H9 (cell line): Measurements from ENCODE around the gene NGRN. TPM values are rescaled to one million over a fixed set of nuclear protein-coding genes. Genes with fewer than 3 reads are reported as not detected.

Experiments
- DNase-seq: peaks from one replicate; pipeline ENCODE4 v3.0.0-alpha.2; 2017
- H2AFZ ChIP-seq: one replicate; pipeline ENCODE4 v1.6.1; 2013; ENCODE audit warnings: mild to moderate bottlenecking, low read length, control low read depth, moderate library complexity
- H2AK5ac ChIP-seq: 2 replicates; pipeline ENCODE4 v1.6.1; 2013; ENCODE audit warnings: low read length, control low read depth, mixed read lengths; ENCODE audit not compliant: insufficient read length
- H2BK120ac ChIP-seq: one replicate; pipeline ENCODE4 v1.6.1; 2013; ENCODE audit warnings: low read depth, mild to moderate bottlenecking, low read length, control low read depth, inconsistent platforms; ENCODE audit not compliant: poor library complexity, severe bottlenecking
- H2BK12ac ChIP-seq: 2 replicates; pipeline ENCODE4 v1.6.1; 2013; ENCODE audit warnings: low read length, control low read depth, mixed read lengths, low read depth; ENCODE audit not compliant: insufficient read length
- H2BK15ac ChIP-seq: 2 replicates; pipeline ENCODE4 v1.6.1; 2013; ENCODE audit warnings: low read depth, low read length, control low read depth
- H2BK20ac ChIP-seq: one replicate; pipeline ENCODE4 v1.6.1; 2013; ENCODE audit warnings: low read depth, mild to moderate bottlenecking, low read length, control low read depth, inconsistent platforms; ENCODE audit not compliant: poor library complexity, severe bottlenecking
- H2BK5ac ChIP-seq: 2 replicates; pipeline ENCODE4 v1.6.1; 2013; ENCODE audit warnings: low read length, control low read depth, mixed read lengths; ENCODE audit not compliant: insufficient read length
- H3K14ac ChIP-seq: 2 replicates; pipeline ENCODE4 v1.6.1; 2013; ENCODE audit warnings: low read length, control low read depth; ENCODE audit not compliant: insufficient read depth
- H3K18ac ChIP-seq: 2 replicates; pipeline ENCODE4 v1.6.1; 2013; ENCODE audit warnings: low read depth, mild to moderate bottlenecking, mixed read lengths, low read length, control low read depth; ENCODE audit not compliant: insufficient read length
- H3K23ac ChIP-seq: 2 replicates; pipeline ENCODE4 v1.6.1; 2013; ENCODE audit warnings: low read length, control low read depth, mixed read lengths, low read depth; ENCODE audit not compliant: insufficient read length
- H3K23me2 ChIP-seq: 2 replicates; pipeline ENCODE4 v1.6.1; 2013; ENCODE audit warnings: low read depth, mild to moderate bottlenecking, mixed read lengths, low read length, control low read depth; ENCODE audit not compliant: insufficient read length, poor library complexity, severe bottlenecking
- H3K27ac ChIP-seq: 2 replicates; pipeline ENCODE4 v1.5.1; 2013; ENCODE audit warnings: low read length, control low read depth, mixed read lengths, low read depth; ENCODE audit not compliant: insufficient read length
- H3K27me3 ChIP-seq: 2 replicates; pipeline ENCODE4 v1.6.1; 2013; ENCODE audit warnings: low read length, control low read depth, inconsistent platforms; ENCODE audit not compliant: insufficient read depth
- H3K4ac ChIP-seq: 2 replicates; pipeline ENCODE4 v1.6.1; 2013; ENCODE audit warnings: low read depth, mild to moderate bottlenecking, control low read depth, inconsistent platforms, low read length, moderate library complexity
- H3K4me1 ChIP-seq: 2 replicates; pipeline ENCODE4 v1.6.1; 2013; ENCODE audit warnings: low read length, control low read depth, inconsistent platforms; ENCODE audit not compliant: insufficient read depth
- H3K4me2 ChIP-seq: 2 replicates; pipeline ENCODE4 v1.6.1; 2013; ENCODE audit warnings: low read length, control low read depth, mixed read lengths; ENCODE audit not compliant: insufficient read length, insufficient read depth
- H3K56ac ChIP-seq: 2 replicates; pipeline ENCODE4 v1.6.1; 2013; ENCODE audit warnings: low read depth, mild to moderate bottlenecking, mixed read lengths, low read length, control low read depth; ENCODE audit not compliant: insufficient read length
- H3K79me1 ChIP-seq: 2 replicates; pipeline ENCODE4 v1.6.1; 2013; ENCODE audit warnings: low read depth, mild to moderate bottlenecking, moderate library complexity, low read length, control low read depth, inconsistent platforms; ENCODE audit not compliant: insufficient read depth, poor library complexity, severe bottlenecking
- H3K79me2 ChIP-seq: 2 replicates; pipeline ENCODE4 v1.6.1; 2013; ENCODE audit warnings: low read length, control low read depth, inconsistent platforms; ENCODE audit not compliant: insufficient read depth
- H3K9ac ChIP-seq: 2 replicates; pipeline ENCODE4 v1.6.1; 2013; ENCODE audit warnings: low read length, control low read depth, mixed read lengths; ENCODE audit not compliant: insufficient read length; ENCODE audit errors: extremely low read depth
- H3K9me3 ChIP-seq: one replicate; pipeline ENCODE4 v1.6.1; 2013; ENCODE audit warnings: low read depth, low read length, inconsistent platforms; ENCODE audit not compliant: control insufficient read depth
- H3T11ph ChIP-seq: one replicate; pipeline ENCODE4 v1.6.1; 2013; ENCODE audit warnings: mild to moderate bottlenecking, low read length, control low read depth, inconsistent platforms
- H4K20me1 ChIP-seq: one replicate; pipeline ENCODE4 v1.6.1; 2013; ENCODE audit not compliant: control insufficient read depth, insufficient read length, insufficient read depth
- H4K5ac ChIP-seq: 2 replicates; pipeline ENCODE4 v1.6.1; 2013; ENCODE audit warnings: low read depth, mild to moderate bottlenecking, mixed read lengths, low read length, control low read depth; ENCODE audit not compliant: insufficient read length
- H4K8ac ChIP-seq: replicated peaks from 2 replicates; pipeline ENCODE4 v1.6.1; 2013; ENCODE audit warnings: low read length, control low read depth, mixed read lengths, low read depth; ENCODE audit not compliant: insufficient read length
- H4K91ac ChIP-seq: 2 replicates; pipeline ENCODE4 v1.6.1; 2013; ENCODE audit warnings: low read depth, mild to moderate bottlenecking, moderate library complexity, mixed read lengths, low read length, control low read depth; ENCODE audit not compliant: insufficient read length
- H3K27ac Mint-ChIP-seq, 3 experiments: 2 replicates in 2 of 3; 3 replicates in 1 of 3; pipeline ENCODE4 v1.8.0; 2020 to 2021; ENCODE audit warnings: mixed read lengths in 3 of 3, mild to moderate bottlenecking in 1 of 3, moderate library complexity in 1 of 3
- H3K27me3 Mint-ChIP-seq: 2 replicates; pipeline ENCODE4 v1.8.0; 2021; ENCODE audit warnings: low read depth, mild to moderate bottlenecking, moderate library complexity, mixed read lengths
- H3K36me3 Mint-ChIP-seq, 3 experiments: 2 replicates in 2 of 3; 3 replicates in 1 of 3; pipeline ENCODE4 v1.8.0; 2020 to 2021; ENCODE audit warnings: low read depth in 3 of 3, mixed read lengths in 3 of 3; ENCODE audit not compliant: insufficient read depth in 1 of 3
- H3K4me1 Mint-ChIP-seq, 2 experiments: 2 replicates each; pipeline ENCODE4 v1.8.0; 2020; ENCODE audit warnings: mixed read lengths in 2 of 2
- H3K4me3 Mint-ChIP-seq, 2 experiments: 2 replicates in 1 of 2; 3 replicates in 1 of 2; pipeline ENCODE4 v1.8.0; 2020 to 2021; ENCODE audit warnings: mild to moderate bottlenecking in 2 of 2, mixed read lengths in 2 of 2, moderate library complexity in 1 of 2
- H3K9me3 Mint-ChIP-seq, 2 experiments: 2 replicates in 1 of 2; 3 replicates in 1 of 2; pipeline ENCODE4 v1.8.0; 2020; ENCODE audit warnings: mild to moderate bottlenecking in 2 of 2, mixed read lengths in 2 of 2, moderate library complexity in 1 of 2
- WGBS: extraction: QIAGEN DNeasy Blood & Tissue Kit; methylation state at CpG from one replicate; pipeline ENCODE4 v1.1.7; 2013; ENCODE audit warnings: missing lambda C conversion rate, low lambda C conversion rate, mixed read lengths; ENCODE audit not compliant: insufficient read length; ENCODE audit errors: extremely low coverage; 5-methylcytosine and 5-hydroxymethylcytosine counted together
- total RNA-seq: library from RNA; stranded (reverse); gene quantifications from 2 replicates; pipeline ENCODE4 v1.2.1, GENCODE V29; 2021
- TF ChIP-seq, protein P1 (sequence below): fragments of 200-600 bp; sonication (generic); conservative IDR thresholded peaks from 3 replicates; pipeline ENCODE4 v1.8.0; 2021; ENCODE audit warnings: antibody characterized with exemption, mild to moderate bottlenecking

NGRN gene
- total RNA-seq, 1 experiment from 2014 or later, result 79.2 TPM

DNA sequence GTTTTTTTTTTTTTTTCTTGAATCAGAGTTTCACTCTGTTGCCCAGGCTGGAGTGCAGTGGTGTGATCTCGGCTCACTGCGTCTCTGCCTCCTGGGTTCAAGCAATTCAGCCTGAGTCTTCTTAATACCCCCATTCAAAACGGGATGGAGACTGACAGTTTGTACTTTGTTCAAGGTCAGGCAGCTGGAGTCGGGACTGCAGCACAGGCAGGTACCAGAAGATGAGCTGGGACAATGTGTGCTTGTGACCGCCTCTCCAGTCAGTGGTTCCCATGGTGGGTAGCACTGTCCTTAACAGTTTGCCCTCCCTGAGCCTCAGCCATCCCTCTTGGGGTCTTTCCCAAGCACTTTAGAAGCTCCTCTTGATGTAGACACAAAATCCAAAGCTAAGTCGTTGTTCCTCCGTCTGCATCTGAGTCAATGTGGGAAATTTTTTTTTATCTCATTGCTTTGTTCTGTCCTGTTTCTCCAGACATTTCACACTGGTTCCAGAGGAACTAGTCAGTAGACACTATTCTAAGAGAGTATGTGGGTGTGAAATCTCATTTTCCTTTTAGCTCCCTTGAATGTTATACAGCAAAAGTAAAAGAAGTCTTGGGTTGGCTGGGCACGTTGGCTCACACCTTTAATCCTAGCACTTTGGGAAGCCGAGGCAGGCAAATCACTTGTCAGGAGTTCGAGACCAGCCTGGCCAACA, 21.4 kb upstream of the NGRN start:
- Histone ChIP-seq H3K56ac (no peak overlapping the region), H3K18ac (no peak overlapping the region), H3T11ph (no peak overlapping the region), H3K27me3 (no peaks in the 10 kb centered on the region), H2BK15ac (no peak overlapping the region), H2BK12ac (no peak overlapping the region), H2BK120ac (no peak overlapping the region), H3K79me2 (no peaks in the 10 kb centered on the region), H3K14ac (no peak overlapping the region), H4K8ac (no peak overlapping the region), H2BK5ac (peak overlapping the region; percentile 79), H2AK5ac (no peak overlapping the region), H3K23ac (no peak overlapping the region), H3K4ac (no peak overlapping the region), H2AFZ (no peak overlapping the region), H3K9ac (no peak overlapping the region), H4K91ac (no peak overlapping the region), H3K4me2 (no peak overlapping the region), H2BK20ac (no peak overlapping the region), H3K27ac (no peak overlapping the region), H3K23me2 (peaks cover 1% of the 10 kb centered on the region), H3K4me1 (no peaks in the 10 kb centered on the region), H3K9me3 (no peaks in the 10 kb centered on the region), H4K20me1 (no peaks in the 10 kb centered on the region), H3K79me1 (no peaks in the 10 kb centered on the region), H4K5ac (no peak overlapping the region)
- H3K4me3 Mint-ChIP-seq, result no peak overlapping the region
- WGBS, result no CpG with 5 or more reads among the region's 10 CpGs
- no peak for DNase-seq
- no peaks in the 10 kb centered on the region for H3K4me1 Mint-ChIP-seq
- TF ChIP-seq, protein P1, sequence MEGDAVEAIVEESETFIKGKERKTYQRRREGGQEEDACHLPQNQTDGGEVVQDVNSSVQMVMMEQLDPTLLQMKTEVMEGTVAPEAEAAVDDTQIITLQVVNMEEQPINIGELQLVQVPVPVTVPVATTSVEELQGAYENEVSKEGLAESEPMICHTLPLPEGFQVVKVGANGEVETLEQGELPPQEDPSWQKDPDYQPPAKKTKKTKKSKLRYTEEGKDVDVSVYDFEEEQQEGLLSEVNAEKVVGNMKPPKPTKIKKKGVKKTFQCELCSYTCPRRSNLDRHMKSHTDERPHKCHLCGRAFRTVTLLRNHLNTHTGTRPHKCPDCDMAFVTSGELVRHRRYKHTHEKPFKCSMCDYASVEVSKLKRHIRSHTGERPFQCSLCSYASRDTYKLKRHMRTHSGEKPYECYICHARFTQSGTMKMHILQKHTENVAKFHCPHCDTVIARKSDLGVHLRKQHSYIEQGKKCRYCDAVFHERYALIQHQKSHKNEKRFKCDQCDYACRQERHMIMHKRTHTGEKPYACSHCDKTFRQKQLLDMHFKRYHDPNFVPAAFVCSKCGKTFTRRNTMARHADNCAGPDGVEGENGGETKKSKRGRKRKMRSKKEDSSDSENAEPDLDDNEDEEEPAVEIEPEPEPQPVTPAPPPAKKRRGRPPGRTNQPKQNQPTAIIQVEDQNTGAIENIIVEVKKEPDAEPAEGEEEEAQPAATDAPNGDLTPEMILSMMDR, result no peak
- peaks cover 0 to 3% (median 0%) of the 10 kb centered on the region in 3 experiments; a peak in 1 of 7 replicates for H3K36me3 Mint-ChIP-seq
- no peaks in the 10 kb centered on the region for H3K9me3 Mint-ChIP-seq
- H3K27me3 Mint-ChIP-seq, result peaks cover 6% of the 10 kb centered on the region
- no peak overlapping the region for H3K27ac Mint-ChIP-seq
